ENCODE results near the gene EPB41L5.

GRCh38 chr2:120001471-120001870 is 11.4 kb upstream of the EPB41L5 start:
- TF ChIP-seq E2F4 (CRISPR knock-in tag; IDR thresholded peaks at IDR 0.05; ENCODE audit: borderline replicate concordance, low read depth), result no peak
- TF ChIP-seq CTCF (IDR thresholded peaks at IDR 0.05), result no peak
- TF ChIP-seq ATF3 (CRISPR knock-in tag; conservative IDR thresholded peaks at IDR 0.05), result no peak
- no peak for TF ChIP-seq NR3C1 (CRISPR knock-in tag; conservative IDR thresholded peaks at IDR 0.05; ENCODE audit: low read depth)
- TF ChIP-seq NR2C2 (CRISPR knock-in tag; IDR thresholded peaks at IDR 0.05), result no peak
- TF ChIP-seq NR1H2 (CRISPR knock-in tag; IDR thresholded peaks at IDR 0.05), result no peak
- TF ChIP-seq ZNF423 (CRISPR knock-in tag; IDR thresholded peaks at IDR 0.05), result no peak
- TF ChIP-seq CBFB (CRISPR knock-in tag; IDR thresholded peaks at IDR 0.05; ENCODE audit: low read depth), result no peak
